Chondrocyte (in vitro differentiated cells): Measurements from ENCODE around the gene GAS7. TPM values are rescaled to one million over a fixed set of nuclear protein-coding genes. Genes with fewer than 3 reads are reported as not detected.

Experiments
- DNase-seq: peaks from one replicate; pipeline ENCODE4 v3.0.0; 2021; ENCODE audit warnings: mixed read lengths, low spot score
- H3K27ac Mint-ChIP-seq: one replicate; pipeline ENCODE4 v1.8.0; 2021; ENCODE audit warnings: mild to moderate bottlenecking, moderate library complexity, mixed read lengths; ENCODE audit not compliant: unreplicated experiment
- H3K27me3 Mint-ChIP-seq: 2 replicates; pipeline ENCODE4 v1.8.0; 2021; ENCODE audit warnings: low read depth, mixed read lengths
- H3K36me3 Mint-ChIP-seq: 2 replicates; pipeline ENCODE4 v1.8.0; 2021; ENCODE audit warnings: low read depth, mixed read lengths
- H3K4me1 Mint-ChIP-seq: 2 replicates; pipeline ENCODE4 v1.8.0; 2021; ENCODE audit warnings: low read depth, mild to moderate bottlenecking, mixed read lengths
- H3K4me3 Mint-ChIP-seq: one replicate; pipeline ENCODE4 v1.8.0; 2021; ENCODE audit warnings: mild to moderate bottlenecking, moderate library complexity, mixed read lengths; ENCODE audit not compliant: unreplicated experiment
- H3K9me3 Mint-ChIP-seq: 2 replicates; pipeline ENCODE4 v1.8.0; 2021; ENCODE audit warnings: low read depth, mixed read lengths
- total RNA-seq: library from RNA; stranded (reverse); gene quantifications from 3 replicates; pipeline ENCODE4 v1.2.1, GENCODE V29; 2021
- TF ChIP-seq, protein P1 (sequence below): fragments of 200-600 bp; sonication (generic); IDR thresholded peaks from 2 replicates; pipeline ENCODE4 v1.5.0; 2021; ENCODE audit warnings: antibody characterized with exemption, mild to moderate bottlenecking, moderate library complexity

Gene GAS7
- total RNA-seq, 1 donor from 2014 or later: 6.9 TPM

DNA sequence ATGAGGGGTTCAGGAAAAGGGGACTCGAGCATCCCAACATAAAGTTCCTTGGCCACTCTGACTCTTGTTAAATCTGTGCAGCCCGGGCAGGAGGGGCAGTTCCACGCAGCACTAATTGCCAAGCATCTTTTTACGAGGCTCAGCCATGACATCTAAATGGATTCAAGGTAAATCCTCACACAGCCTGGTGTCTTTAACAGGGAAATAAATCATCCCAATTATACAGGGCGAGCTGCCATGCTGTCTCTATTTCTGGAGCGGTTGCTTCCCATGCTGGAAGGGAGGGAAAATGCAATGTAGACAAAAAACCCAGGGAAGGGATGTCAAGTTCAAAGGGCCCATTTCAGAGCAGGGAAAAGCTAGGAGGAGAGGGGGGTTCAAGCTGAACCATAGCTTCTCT, 110.0 kb downstream of the GAS7 start:
- H3K4me3 Mint-ChIP-seq: no peak overlapping the region
- H3K4me1 Mint-ChIP-seq: peaks cover 31% of the 10 kb centered on the region
- H3K36me3 Mint-ChIP-seq: peaks cover 6% of the 10 kb centered on the region
- H3K9me3 Mint-ChIP-seq: peaks cover 11% of the 10 kb centered on the region
- no peak overlapping the region for H3K27ac Mint-ChIP-seq
- H3K27me3 Mint-ChIP-seq: no peaks in the 10 kb centered on the region
- TF ChIP-seq, protein P1, sequence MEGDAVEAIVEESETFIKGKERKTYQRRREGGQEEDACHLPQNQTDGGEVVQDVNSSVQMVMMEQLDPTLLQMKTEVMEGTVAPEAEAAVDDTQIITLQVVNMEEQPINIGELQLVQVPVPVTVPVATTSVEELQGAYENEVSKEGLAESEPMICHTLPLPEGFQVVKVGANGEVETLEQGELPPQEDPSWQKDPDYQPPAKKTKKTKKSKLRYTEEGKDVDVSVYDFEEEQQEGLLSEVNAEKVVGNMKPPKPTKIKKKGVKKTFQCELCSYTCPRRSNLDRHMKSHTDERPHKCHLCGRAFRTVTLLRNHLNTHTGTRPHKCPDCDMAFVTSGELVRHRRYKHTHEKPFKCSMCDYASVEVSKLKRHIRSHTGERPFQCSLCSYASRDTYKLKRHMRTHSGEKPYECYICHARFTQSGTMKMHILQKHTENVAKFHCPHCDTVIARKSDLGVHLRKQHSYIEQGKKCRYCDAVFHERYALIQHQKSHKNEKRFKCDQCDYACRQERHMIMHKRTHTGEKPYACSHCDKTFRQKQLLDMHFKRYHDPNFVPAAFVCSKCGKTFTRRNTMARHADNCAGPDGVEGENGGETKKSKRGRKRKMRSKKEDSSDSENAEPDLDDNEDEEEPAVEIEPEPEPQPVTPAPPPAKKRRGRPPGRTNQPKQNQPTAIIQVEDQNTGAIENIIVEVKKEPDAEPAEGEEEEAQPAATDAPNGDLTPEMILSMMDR: no peak
- no peak for DNase-seq

DNA sequence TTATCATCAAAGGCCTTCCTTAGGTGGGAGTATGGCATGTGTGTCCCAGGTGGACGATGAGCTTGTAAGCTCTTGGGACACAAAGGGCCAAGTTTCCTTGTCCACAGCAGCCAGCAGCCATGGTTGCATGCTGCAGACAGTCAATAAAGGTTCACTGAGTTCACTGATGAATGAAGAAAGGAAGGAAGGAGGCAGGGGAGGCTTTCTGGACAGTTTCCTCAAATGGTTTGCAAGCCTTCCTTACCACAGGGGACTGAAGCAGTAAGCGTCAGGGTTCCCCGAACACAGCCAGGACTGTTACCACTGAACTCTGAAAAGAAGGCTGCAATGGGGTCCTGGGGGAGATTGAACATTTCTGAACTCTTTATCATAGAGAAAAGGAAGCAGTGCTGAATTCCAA, 111.1 kb downstream of the GAS7 start:
- DNase-seq: no peak
- Mint-ChIP-seq H3K27ac (no peak overlapping the region), H3K4me1 (peaks cover 31% of the 10 kb centered on the region), H3K4me3 (no peak overlapping the region), H3K9me3 (peaks cover 10% of the 10 kb centered on the region), H3K36me3 (peaks cover 2% of the 10 kb centered on the region), H3K27me3 (no peaks in the 10 kb centered on the region)
- TF ChIP-seq, protein P1: no peak

DNA sequence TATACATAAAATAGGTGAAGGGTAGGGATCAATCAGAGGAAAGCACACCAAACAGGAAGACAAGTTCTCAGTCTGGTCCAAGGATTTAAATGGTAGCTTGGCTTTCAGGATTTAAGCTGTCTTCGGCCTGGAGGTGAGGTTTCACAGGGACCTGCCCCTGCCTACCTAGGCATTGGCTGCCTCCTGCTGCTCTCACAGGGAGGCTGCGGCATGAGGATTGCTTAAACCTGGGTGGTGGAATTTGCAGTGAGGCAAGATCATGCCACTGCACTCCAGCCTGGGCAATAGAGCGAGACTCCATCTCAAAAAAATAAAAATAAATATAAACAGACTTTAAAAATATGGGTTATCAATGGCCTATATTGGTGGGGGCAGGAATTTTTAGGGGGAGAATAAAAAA, 114.5 kb downstream of the GAS7 start:
- H3K9me3 Mint-ChIP-seq: peaks cover 7% of the 10 kb centered on the region
- no peak overlapping the region for H3K27ac Mint-ChIP-seq
- TF ChIP-seq, protein P1: no peak
- H3K4me3 Mint-ChIP-seq: no peak overlapping the region
- H3K4me1 Mint-ChIP-seq: peaks cover 24% of the 10 kb centered on the region
- no peaks in the 10 kb centered on the region for H3K36me3 Mint-ChIP-seq
- DNase-seq: no peak
- H3K27me3 Mint-ChIP-seq: no peaks in the 10 kb centered on the region

DNA sequence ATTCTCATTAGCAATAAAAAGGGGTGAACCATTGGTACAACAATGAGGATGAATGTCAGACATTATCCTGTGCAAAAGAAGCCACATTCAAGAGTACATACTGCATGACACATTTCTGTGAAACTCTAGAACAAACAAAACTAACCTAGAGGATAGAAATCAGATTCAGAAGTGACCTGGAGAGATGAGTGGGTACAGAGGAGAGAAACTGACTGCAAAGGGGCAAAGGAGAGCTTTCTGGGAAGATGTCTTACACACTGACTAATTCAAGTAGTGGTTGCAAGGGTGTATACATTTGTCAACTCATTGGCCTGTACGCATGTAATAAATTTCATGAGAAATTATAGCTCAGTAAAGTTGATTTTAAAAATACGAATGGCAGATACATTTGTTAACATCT, 115.6 kb downstream of the GAS7 start:
- Mint-ChIP-seq H3K27me3 (no peaks in the 10 kb centered on the region), H3K36me3 (no peaks in the 10 kb centered on the region), H3K9me3 (peaks cover 10% of the 10 kb centered on the region), H3K27ac (no peak overlapping the region), H3K4me1 (peaks cover 20% of the 10 kb centered on the region), H3K4me3 (no peak overlapping the region)
- DNase-seq: no peak
- TF ChIP-seq, protein P1: no peak

DNA sequence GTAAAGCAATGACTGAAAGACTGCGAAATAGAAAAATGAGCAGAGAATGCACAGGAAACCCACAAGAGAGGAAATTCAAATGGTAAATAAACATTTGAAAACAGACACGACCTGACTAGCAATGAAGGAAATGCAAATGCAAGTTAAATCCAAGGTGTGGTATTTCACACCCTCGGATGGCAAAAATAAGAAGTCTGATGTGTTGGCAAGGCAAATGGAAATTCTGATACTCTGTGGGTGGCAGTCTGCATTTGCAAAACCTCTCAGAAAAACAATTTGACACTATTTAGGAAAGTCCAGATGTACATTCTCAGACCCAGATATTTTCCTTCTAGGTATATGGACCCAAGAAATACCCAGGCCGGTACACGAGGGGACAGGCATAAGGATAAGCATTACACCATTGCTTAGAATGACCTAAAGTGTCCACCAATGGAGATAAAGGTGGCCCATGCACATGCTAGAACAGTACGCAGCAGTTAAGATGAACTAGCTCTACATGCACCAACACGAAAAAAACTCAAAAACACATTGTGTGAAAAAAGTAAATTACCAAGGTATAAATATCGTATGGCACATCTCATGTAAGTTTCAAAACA, 116.7 kb downstream of the GAS7 start:
- H3K9me3 Mint-ChIP-seq: peaks cover 16% of the 10 kb centered on the region
- H3K27me3 Mint-ChIP-seq: no peaks in the 10 kb centered on the region
- TF ChIP-seq, protein P1: no peak
- no peak overlapping the region for H3K27ac Mint-ChIP-seq
- no peaks in the 10 kb centered on the region for H3K36me3 Mint-ChIP-seq
- DNase-seq: no peak
- H3K4me3 Mint-ChIP-seq: no peak overlapping the region
- peaks cover 15% of the 10 kb centered on the region for H3K4me1 Mint-ChIP-seq
